Right cardiac atrium (tissue), 5 donors: ENCODE results near the gene ERP44. TPM values are rescaled to one million over a fixed set of nuclear protein-coding genes. Genes with fewer than 3 reads are reported as not detected.
A peak's percentile ranks its signal among the peaks of the same experiment; 100 is the strongest.
"Not testable (repeated sequence)": the region's sequence is repeated elsewhere in the genome, so short reads cannot be mapped to it uniquely, and the experiment has no call there.

Experiments
- ATAC-seq, 2 donors: fragments of 200-7000 bp; cut with Tn5 transposase; one replicate each; pipeline versions ENCODE4 v1.8.0 to v1.9.1; 2020; ENCODE audit warnings: moderate library complexity in 2 of 2, mild to moderate bottlenecking in 1 of 2
- DNase-seq, 3 donors: peaks; one replicate each; pipeline ENCODE4 v3.0.0-alpha.2; 2020
- H3K27ac ChIP-seq: one replicate; pipeline ENCODE4 v1.5.1; 2013; ENCODE audit warnings: mild to moderate bottlenecking, low read length, control low read depth, moderate library complexity
- H3K27me3 ChIP-seq: one replicate; pipeline ENCODE4 v1.6.1; 2013; ENCODE audit not compliant: control insufficient read depth, insufficient read depth
- H3K4me1 ChIP-seq: one replicate; pipeline ENCODE4 v1.6.1; 2013; ENCODE audit warnings: low read length; ENCODE audit not compliant: control insufficient read depth, insufficient read depth
- H3K4me3 ChIP-seq: one replicate; pipeline ENCODE4 v1.5.1; 2013; ENCODE audit warnings: low read length, control low read depth
- H3K9me3 ChIP-seq: one replicate; pipeline ENCODE4 v1.6.1; 2013; ENCODE audit warnings: low read length; ENCODE audit not compliant: control insufficient read depth
- WGBS: extraction: QIAGEN DNeasy Blood & Tissue Kit; methylation state at CpG from one replicate; pipeline ENCODE4 v1.1.7; 2013; 5-methylcytosine and 5-hydroxymethylcytosine counted together
- intact Hi-C, 4 donors: fragments of 100-400 bp; cut with DNase I; formaldehyde crosslinking; loops; one replicate each; pipeline versions ENCODE4 v1.11.0 to v1.14.0; 2022 to 2023
- polyA plus RNA-seq: library from polyadenylated mRNA; stranded (reverse); fragments of 200-250 nt; gene quantifications from one replicate; pipeline ENCODE4 v1.2.3, GENCODE V29; 2013
- total RNA-seq, 4 donors: library from RNA; stranded (reverse); fragmentation: NEBNext Ultra II Directional; extraction: Animal tissue kit (Norgen Biotek cat#: 25700); gene quantifications; one replicate each; pipeline ENCODE4 v1.2.1, GENCODE V29; 2021
- donor health status: healthy with polysubstance abuse.
- donor health status: DM: no; HTN: yes; CAD: no.
- donor health status: DM: no; HTN: no; CAD: no.
- donor health status: DM: no; HTN: yes; CAD: no; lungs with severe emphysema.
- donor health status: DM: yes; HTN: yes; CAD: no.

Gene ERP44
- total and polyA plus RNA-seq, 5 donors = 13.9 to 19.6 (median 16.5) TPM

DNA sequence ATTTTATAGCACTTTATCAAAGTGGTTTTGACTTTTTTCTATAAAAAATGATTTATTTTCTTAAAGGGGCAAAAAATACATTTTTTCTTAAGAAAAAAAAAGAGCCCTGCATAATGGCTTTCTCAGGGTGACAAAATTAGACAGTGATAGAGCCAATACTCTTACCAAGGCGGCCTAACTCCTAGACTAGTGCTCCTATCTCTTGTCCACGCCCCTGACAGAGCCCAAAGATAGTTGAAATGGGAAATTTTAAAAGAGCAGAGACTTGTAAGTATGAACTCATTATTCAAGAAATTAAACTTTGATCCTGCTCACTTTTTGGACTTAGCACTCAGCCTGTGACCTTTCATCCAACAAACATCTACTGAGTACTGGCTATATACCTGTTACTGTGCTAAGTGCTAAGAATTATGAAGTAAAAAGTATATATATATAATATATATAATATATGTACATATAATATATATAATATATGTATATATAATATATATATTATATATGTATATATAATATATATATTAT, 1.4 kb upstream of the ERP44 start:
- Histone ChIP-seq H3K4me3 (peak overlapping the region; percentile 62), H3K27me3 (no peaks in the 10 kb centered on the region), H3K4me1 (no peaks in the 10 kb centered on the region), H3K9me3 (no peaks in the 10 kb centered on the region), H3K27ac (peak overlapping the region; percentile 51)
- WGBS = 53% methylated on average over 2 of the region's 2 CpGs
- no peak for DNase-seq
- intact Hi-C loops = no loop called here
- ATAC-seq = no peak

DNA sequence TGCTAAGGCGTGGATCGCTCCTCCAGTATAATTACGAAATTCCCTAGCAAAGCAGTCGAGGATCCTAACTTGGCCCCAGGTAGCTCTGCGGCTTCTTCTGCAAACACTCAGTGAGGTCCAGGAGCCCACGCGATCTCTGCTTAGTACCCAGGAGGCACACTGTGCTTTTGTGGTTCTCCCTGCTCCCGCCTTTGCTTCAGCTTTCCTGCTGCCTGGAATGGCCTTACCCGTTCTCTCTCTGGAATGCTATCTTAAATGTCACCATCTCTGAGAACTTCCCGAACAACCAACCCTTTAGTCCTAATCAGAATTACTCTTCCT, 882 bp upstream of the ERP44 start:
- Histone ChIP-seq H3K9me3 (no peaks in the 10 kb centered on the region), H3K27ac (peak overlapping the region; percentile 63), H3K4me3 (peak overlapping the region; percentile 62), H3K4me1 (no peaks in the 10 kb centered on the region), H3K27me3 (no peaks in the 10 kb centered on the region)
- DNase-seq (peak; percentile 22 to 52 (median 33)), ATAC-seq (peak; percentile 1 to 11)
- 7% methylated on average over 10 of the region's 10 CpGs for WGBS
- intact Hi-C loops = loop anchor here in 2 of 4 donors (5.0 to 10.0 kb wide), 2 partner anchors 72 to 275 kb away; partner anchors contain the start of gene NR4A3 (in 1 of the 2)

DNA sequence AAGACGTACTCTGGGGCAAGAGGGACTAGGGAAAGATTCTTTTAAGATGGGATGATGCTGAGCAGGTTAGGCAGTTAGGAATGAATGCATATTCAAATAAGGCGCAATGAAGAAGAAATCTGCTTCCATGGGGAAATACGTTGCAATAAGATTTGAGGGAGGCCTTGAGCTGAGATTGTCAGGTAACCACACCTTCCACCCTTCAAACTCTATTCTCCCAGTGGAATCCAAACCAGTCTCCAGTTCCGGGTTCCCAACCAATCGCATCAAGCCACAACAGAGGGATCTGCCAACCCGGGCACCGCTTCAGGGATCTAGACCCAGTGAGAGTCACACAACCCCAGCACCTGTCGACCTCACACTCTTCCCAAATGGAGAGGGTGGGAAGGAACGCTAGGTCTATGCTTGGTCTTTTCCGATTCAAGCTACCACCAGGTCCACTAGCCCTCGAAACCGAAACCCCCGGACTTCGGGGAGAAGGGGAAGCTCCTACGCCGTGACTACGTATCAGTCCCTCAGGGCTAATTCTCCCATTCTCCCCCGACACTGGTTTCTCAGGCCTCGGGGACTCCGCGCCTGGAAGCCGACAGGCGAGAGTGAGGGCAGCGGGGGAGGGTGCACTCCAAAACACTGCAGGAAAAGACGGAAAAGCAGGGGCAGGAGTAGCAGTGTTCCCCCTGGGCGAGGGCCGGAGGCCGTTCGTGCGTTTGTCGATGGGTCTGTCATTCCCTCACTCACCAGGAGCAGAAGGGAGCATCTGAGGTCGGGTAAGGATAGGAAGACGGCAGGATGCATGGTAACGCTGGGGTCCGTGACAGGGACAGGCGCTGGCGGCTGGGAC, 534 bp downstream of the ERP44 start:
- ATAC-seq (peak; percentile 32 to 53), DNase-seq (peak; percentile 58 to 75 (median 63))
- no peaks in the 10 kb centered on the region for H3K4me1 ChIP-seq
- H3K4me3 ChIP-seq = peak overlapping the region; percentile 75
- intact Hi-C loops = loop anchor here in 2 of 4 donors (5.0 to 10.0 kb wide), 2 partner anchors 71 to 273 kb away; partner anchors contain the start of gene NR4A3 (in 1 of the 2)
- peak overlapping the region; percentile 75 for H3K27ac ChIP-seq
- under 1% methylated on average over 37 of the region's 37 CpGs for WGBS
- no peaks in the 10 kb centered on the region for H3K27me3 ChIP-seq
- no peaks in the 10 kb centered on the region for H3K9me3 ChIP-seq

DNA sequence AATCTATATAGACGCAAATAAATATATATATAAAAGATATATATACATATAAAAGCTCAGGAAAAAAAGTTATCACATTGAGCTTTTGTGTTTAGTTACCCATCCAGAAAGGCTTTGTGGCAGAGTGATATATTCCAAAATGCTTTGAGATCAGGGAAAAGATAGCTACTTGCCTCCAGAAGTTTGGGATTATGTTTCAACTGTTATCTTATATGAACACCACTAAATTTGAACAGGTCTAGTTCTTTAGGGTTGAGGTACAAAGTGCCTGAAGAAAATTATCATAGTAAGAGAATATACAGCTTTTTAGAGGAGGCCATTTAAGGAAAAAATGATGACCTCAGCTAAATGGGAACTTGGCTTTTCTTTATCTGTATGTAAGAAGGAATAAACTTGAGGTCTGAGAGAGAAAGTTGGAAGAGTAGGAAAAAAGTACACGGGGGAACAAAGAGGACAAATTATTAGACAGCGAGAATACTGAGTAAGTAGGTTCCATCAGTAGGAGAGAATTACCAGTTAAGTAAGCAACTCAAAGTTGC, 2.4 kb downstream of the ERP44 start:
- H3K9me3 ChIP-seq = no peaks in the 10 kb centered on the region
- intact Hi-C loops = loop anchor here in 2 of 4 donors (5.0 to 10.0 kb wide), 2 partner anchors 69 to 272 kb away; partner anchors contain the start of gene NR4A3 (in 1 of the 2)
- H3K27ac ChIP-seq = no peak overlapping the region
- ATAC-seq (no peak), DNase-seq (no peak)
- no peak overlapping the region for H3K4me3 ChIP-seq
- H3K4me1 ChIP-seq = no peaks in the 10 kb centered on the region
- H3K27me3 ChIP-seq = no peaks in the 10 kb centered on the region
- WGBS = 66% methylated on average over 3 of the region's 3 CpGs

DNA sequence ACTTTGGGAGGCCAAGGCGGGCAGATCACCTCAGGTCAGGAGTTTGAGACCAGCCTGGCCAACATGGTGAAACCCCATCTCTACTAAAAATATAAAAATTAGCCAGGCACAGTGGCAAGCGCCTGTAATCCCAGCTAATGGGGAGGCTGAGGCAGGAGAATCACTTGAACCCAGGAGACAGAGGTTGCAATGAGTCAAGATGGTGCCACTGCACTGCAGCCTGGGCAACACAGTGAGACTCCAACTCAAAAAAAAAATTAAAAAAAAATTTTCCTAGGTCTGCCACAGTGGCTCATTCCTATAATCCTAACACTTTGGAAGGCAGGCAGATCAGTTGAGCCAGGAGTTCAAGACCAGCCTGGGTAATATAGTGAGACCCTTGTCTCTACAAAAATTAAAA, 4.4 kb downstream of the ERP44 start:
- H3K27me3 ChIP-seq, H3K4me3 ChIP-seq, ATAC-seq, H3K27ac ChIP-seq, H3K9me3 ChIP-seq, H3K4me1 ChIP-seq, DNase-seq: not testable (repeated sequence)
- intact Hi-C loops = loop anchor here in 1 of 4 donors (10.0 kb wide), 1 partner anchor 270 kb away; the partner anchor contains the start of gene NR4A3
- WGBS = 100% methylated on average over 2 of the region's 2 CpGs

DNA sequence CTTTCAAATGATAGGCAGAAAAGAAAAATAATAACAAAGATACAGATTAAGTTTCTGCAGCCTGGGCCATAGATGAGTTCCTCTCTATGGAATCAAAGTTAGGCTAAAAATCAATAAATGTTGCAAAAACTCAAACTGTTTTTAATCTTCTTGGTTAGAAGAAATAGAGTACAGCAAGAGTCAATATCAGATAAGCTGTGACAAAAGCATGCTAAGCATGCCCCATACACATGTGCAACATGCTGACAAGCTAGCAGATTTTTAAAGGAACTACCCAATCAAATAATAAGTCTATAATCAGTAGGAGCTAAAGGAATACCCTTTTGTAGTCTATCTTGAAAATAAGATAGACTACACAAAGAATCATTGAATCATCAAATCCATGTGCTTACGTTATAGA, 6.7 kb downstream of the ERP44 start:
- intact Hi-C loops = loop anchor here in 1 of 4 donors (10.0 kb wide), 1 partner anchor 267 kb away; the partner anchor contains the start of gene NR4A3
- no peak for DNase-seq
- no peak for ATAC-seq
- no peak overlapping the region for H3K4me3 ChIP-seq
- H3K27ac ChIP-seq = no peak overlapping the region
- WGBS = 92% methylated on average over 1 of the region's 1 CpG
- no peaks in the 10 kb centered on the region for H3K9me3 ChIP-seq
- H3K27me3 ChIP-seq = no peaks in the 10 kb centered on the region
- H3K4me1 ChIP-seq = peaks cover 2% of the 10 kb centered on the region

DNA sequence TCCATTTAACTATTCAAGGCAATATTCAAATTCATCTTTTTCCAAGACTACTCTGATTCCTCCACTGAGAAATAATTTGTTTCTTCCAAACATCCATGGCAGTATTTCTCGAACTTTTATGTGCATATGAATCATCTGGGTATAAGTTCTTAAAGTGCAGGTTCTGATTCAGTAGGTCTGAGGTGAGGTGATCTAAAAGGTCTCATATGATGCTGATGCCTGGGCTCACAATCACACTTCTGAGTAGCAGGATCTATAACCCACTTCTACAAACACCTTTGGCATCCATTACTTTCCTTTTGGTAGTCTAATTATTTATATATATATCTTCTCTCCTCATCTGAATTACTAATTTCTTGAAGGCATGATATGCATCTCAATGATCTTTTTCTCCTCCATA, 7.2 kb downstream of the ERP44 start:
- no peak for DNase-seq
- intact Hi-C loops = loop anchor here in 1 of 4 donors (10.0 kb wide), 1 partner anchor 267 kb away; the partner anchor contains the start of gene NR4A3
- 84% methylated on average over 1 of the region's 1 CpG for WGBS
- Histone ChIP-seq H3K9me3 (no peaks in the 10 kb centered on the region), H3K27ac (no peak overlapping the region), H3K4me1 (peaks cover 2% of the 10 kb centered on the region), H3K27me3 (no peaks in the 10 kb centered on the region), H3K4me3 (no peak overlapping the region)
- ATAC-seq = no peak

DNA sequence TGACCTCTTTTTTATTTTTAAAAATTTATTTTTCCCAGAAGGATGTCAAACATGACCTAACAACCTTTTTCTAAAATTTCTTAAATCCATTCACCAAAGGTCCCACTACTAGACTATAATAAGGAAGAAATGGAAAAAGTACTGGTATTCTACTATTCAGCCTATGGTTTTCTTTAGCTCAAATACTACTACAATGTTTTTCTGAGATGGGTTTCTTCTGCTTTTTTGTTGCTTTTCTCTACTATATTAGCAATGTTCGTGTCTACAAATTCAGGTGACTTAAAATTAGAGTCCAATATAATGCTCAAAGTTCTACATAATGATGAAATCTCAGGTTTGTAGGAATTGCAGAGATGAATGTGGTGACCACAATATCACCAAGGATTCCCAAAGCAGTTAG, 7.9 kb downstream of the ERP44 start:
- H3K9me3 ChIP-seq = no peaks in the 10 kb centered on the region
- intact Hi-C loops = loop anchor here in 1 of 4 donors (10.0 kb wide), 1 partner anchor 266 kb away; the partner anchor contains the start of gene NR4A3
- no peak overlapping the region for H3K27ac ChIP-seq
- DNase-seq (no peak), ATAC-seq (no peak)
- 97% methylated on average over 1 of the region's 1 CpG for WGBS
- no peaks in the 10 kb centered on the region for H3K27me3 ChIP-seq
- H3K4me1 ChIP-seq = peaks cover 2% of the 10 kb centered on the region
- no peak overlapping the region for H3K4me3 ChIP-seq

DNA sequence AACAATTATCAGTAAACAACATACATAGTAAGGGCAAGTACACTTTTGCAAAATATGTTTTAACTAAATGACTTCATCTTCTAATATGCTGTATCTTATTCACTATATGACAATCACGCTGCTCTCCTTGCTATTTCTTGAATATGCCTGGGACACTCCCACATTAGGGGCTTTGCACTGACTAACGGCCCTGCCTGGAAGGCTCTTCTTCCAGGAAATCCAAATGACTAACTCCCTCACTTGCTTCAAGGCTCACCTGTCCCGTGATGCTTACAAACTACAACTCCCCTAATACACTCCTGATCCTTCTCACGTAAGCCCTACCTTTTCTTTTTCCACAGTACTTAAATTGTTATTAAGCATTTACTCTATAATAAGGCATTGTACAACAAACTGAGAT, 10.6 kb downstream of the ERP44 start:
- peaks cover 2% of the 10 kb centered on the region for H3K4me1 ChIP-seq
- 75% methylated on average over 4 of the region's 4 CpGs for WGBS
- no peaks in the 10 kb centered on the region for H3K9me3 ChIP-seq
- no peak overlapping the region for H3K4me3 ChIP-seq
- intact Hi-C loops = no loop called here
- DNase-seq = no peak
- H3K27me3 ChIP-seq = no peaks in the 10 kb centered on the region
- no peak overlapping the region for H3K27ac ChIP-seq
- no peak for ATAC-seq

DNA sequence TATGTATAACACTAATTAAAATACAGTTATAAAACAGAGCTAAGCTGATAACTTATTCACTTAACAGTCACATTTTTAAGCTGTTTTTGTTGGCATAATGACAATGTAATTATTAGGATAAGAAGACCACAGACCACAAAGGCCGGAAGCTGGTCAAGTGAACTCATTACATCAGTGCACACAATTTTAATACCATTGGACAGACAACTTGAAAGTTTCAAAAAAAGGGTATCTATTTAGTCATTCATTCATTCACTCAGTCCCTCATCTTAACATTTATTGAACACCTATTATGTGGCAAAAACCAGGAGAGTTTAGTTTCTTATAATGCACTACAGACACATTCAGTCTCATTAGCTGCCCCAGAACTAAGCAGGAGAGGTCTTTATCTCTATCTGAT, 11.6 kb downstream of the ERP44 start:
- H3K27ac ChIP-seq = no peak overlapping the region
- intact Hi-C loops = no loop called here
- DNase-seq (no peak), ATAC-seq (peak in 1 of 2 donors; percentile 71)
- no peaks in the 10 kb centered on the region for H3K27me3 ChIP-seq
- peaks cover 4% of the 10 kb centered on the region for H3K4me1 ChIP-seq
- no peak overlapping the region for H3K4me3 ChIP-seq
- WGBS = 44% methylated on average over 1 of the region's 1 CpG
- H3K9me3 ChIP-seq = no peaks in the 10 kb centered on the region

DNA sequence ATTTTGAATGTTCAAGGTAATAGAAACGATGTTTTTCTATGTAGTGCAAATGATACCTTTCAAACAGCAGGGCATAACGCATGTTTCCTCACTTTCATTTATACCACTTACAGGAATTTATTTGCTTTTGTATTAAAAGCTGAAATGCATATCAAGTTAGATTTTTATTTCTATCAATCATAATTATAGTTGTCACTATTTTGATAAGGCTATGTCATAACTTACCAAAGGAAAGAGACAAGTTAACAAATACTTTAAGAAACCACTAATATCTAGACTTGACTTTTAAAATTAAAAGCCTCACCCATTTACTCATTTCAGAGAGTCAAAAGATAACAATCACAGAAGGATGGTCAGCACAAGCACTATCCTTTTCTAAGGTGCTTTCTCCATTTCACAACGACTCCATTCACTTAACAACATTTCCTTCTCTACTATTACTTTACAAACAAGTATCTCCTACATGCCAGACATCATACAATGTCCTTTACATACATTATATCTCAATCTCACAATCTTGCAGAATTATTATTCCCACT, 12.6 kb downstream of the ERP44 start:
- Histone ChIP-seq H3K27me3 (no peaks in the 10 kb centered on the region), H3K9me3 (no peaks in the 10 kb centered on the region), H3K27ac (no peak overlapping the region), H3K4me1 (peaks cover 4% of the 10 kb centered on the region), H3K4me3 (no peak overlapping the region)
- ATAC-seq (no peak), DNase-seq (no peak)
- intact Hi-C loops = no loop called here
- 84% methylated on average over 3 of the region's 3 CpGs for WGBS
